DND-41 (cell line): ENCODE results near the gene PTPRC.

Experiments used
- ATAC-seq: fragments of 200-7000 bp; cut with Tn5 transposase; 3 replicates; pipeline ENCODE4 v1.9.1; 2021; ENCODE audit warnings: low read depth; ENCODE audit not compliant: insufficient read depth
- DNase-seq: peaks from one replicate; pipeline ENCODE4 v3.0.0-alpha.2; 2020
- H2AFZ ChIP-seq: 2 replicates; pipeline ENCODE4 v1.6.0; 2012; ENCODE audit warnings: low read depth, low read length
- H3K27ac ChIP-seq: 2 replicates; pipeline ENCODE4 v1.5.1; 2012; ENCODE audit warnings: low read length, inconsistent platforms
- H3K27me3 ChIP-seq: fragments of 200-600 bp; sonication (generic); 2 replicates; pipeline ENCODE4 v1.6.0; 2012; ENCODE audit warnings: low read length, mild to moderate bottlenecking, inconsistent platforms; ENCODE audit not compliant: insufficient read depth, poor library complexity
- H3K36me3 ChIP-seq: 2 replicates; pipeline ENCODE4 v1.5.1; 2012; ENCODE audit warnings: low read length, inconsistent platforms; ENCODE audit not compliant: insufficient read depth
- H3K4me1 ChIP-seq: 2 replicates; pipeline ENCODE4 v1.5.1; 2012; ENCODE audit warnings: mild to moderate bottlenecking, low read length; ENCODE audit not compliant: insufficient read depth
- H3K4me2 ChIP-seq: 2 replicates; pipeline ENCODE4 v1.6.0; 2012; ENCODE audit warnings: mild to moderate bottlenecking, moderate library complexity, low read length, inconsistent platforms; ENCODE audit not compliant: insufficient read depth
- H3K4me3 ChIP-seq, 2 experiments: fragments of 200-600 bp in 1 of 2; shearing (Covaris generic) in 1 of 2; 2 replicates each; pipeline ENCODE4 v1.5.1; 2012 to 2016; ENCODE audit warnings: inconsistent platforms in 2 of 2, low read length in 2 of 2, mild to moderate bottlenecking in 2 of 2, low read depth in 1 of 2, moderate library complexity in 1 of 2
- H3K79me2 ChIP-seq: 2 replicates; pipeline ENCODE4 v1.6.0; 2012; ENCODE audit warnings: low read length, inconsistent platforms; ENCODE audit not compliant: insufficient read depth
- H3K9ac ChIP-seq: 2 replicates; pipeline ENCODE4 v1.6.0; 2012; ENCODE audit warnings: low read depth, mild to moderate bottlenecking, inconsistent platforms, low read length, moderate library complexity
- H3K9me3 ChIP-seq: 2 replicates; pipeline ENCODE4 v1.5.1; 2012; ENCODE audit warnings: low read length, moderate library complexity, mild to moderate bottlenecking, inconsistent platforms; ENCODE audit not compliant: insufficient read depth, severe bottlenecking
- H4K20me1 ChIP-seq: 2 replicates; pipeline ENCODE4 v1.6.0; 2012; ENCODE audit warnings: low read length; ENCODE audit not compliant: insufficient read depth
- EZH2 ChIP-seq: IDR thresholded peaks from 3 replicates; pipeline ENCODE4 v1.6.1; 2012; ENCODE audit warnings: borderline replicate concordance, low read depth, mild to moderate bottlenecking, moderate library complexity, low read length, inconsistent platforms; ENCODE audit not compliant: severe bottlenecking
- TF ChIP-seq, protein P1 (sequence below): IDR thresholded peaks from 2 replicates; pipeline ENCODE4 v1.5.1; 2012; ENCODE audit warnings: borderline replicate concordance, low read length, moderate library complexity, mild to moderate bottlenecking; ENCODE audit not compliant: poor library complexity, severe bottlenecking; ENCODE audit errors: extremely low read depth

The PTPRC gene

GRCh38 chr1:198617406-198617805 lies 21.4 kb upstream of the PTPRC start:
- peaks cover 74% of the 10 kb centered on the region for H3K4me1 ChIP-seq
- no peak overlapping the region for H2AFZ ChIP-seq
- TF ChIP-seq EZH2: no peak
- TF ChIP-seq, protein P1, sequence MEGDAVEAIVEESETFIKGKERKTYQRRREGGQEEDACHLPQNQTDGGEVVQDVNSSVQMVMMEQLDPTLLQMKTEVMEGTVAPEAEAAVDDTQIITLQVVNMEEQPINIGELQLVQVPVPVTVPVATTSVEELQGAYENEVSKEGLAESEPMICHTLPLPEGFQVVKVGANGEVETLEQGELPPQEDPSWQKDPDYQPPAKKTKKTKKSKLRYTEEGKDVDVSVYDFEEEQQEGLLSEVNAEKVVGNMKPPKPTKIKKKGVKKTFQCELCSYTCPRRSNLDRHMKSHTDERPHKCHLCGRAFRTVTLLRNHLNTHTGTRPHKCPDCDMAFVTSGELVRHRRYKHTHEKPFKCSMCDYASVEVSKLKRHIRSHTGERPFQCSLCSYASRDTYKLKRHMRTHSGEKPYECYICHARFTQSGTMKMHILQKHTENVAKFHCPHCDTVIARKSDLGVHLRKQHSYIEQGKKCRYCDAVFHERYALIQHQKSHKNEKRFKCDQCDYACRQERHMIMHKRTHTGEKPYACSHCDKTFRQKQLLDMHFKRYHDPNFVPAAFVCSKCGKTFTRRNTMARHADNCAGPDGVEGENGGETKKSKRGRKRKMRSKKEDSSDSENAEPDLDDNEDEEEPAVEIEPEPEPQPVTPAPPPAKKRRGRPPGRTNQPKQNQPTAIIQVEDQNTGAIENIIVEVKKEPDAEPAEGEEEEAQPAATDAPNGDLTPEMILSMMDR: no peak
- H3K27ac ChIP-seq: no peak overlapping the region
- no peak overlapping the region for H3K4me2 ChIP-seq
- no peak overlapping the region for H3K9ac ChIP-seq
- H3K9me3 ChIP-seq: no peaks in the 10 kb centered on the region
- ATAC-seq: no peak
- H3K27me3 ChIP-seq: no peaks in the 10 kb centered on the region
- no peaks in the 10 kb centered on the region for H3K36me3 ChIP-seq
- no peak for DNase-seq
- no peaks in the 10 kb centered on the region for H4K20me1 ChIP-seq
- H3K79me2 ChIP-seq: no peaks in the 10 kb centered on the region
- no peak overlapping the region for H3K4me3 ChIP-seq

DNA sequence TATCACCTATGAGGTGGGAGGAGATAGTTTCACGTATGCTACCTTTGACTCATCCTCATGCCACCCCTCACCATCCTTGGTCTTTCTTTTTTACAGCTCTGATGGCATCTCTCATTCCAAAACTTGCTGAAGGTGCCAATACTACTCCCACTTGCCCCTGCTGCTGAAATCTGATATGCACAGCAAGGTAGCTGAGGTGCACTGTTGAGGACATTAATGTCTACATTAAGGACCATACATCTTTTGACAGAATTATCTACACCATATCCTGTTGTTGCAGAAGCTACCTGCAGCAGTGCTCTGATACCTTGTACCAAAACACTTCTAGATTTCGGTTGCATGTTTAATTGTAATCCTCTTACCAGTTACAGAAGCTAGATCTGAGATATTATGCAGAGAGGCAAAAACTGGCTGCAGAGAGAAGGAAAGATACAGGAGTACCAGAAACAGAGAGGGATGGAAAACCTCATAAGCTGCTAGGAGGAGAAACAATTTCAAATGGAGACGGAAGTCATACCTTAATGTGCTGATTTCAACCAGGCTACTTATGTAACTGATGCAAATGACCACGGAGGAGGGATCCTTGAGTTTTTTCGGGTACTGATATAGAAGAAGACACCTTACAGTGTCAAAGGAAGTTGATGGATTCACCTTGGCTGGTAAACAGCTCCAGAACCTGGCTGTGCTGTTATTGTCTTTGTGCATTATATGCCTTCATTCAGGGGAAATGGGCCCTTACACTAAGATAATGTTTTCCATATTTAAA lies 19.3 kb upstream of the PTPRC start:
- Histone ChIP-seq H3K27me3 (no peaks in the 10 kb centered on the region), H3K36me3 (no peaks in the 10 kb centered on the region), H3K4me3 (no peak overlapping the region), H3K9me3 (no peaks in the 10 kb centered on the region), H3K4me1 (peaks cover 74% of the 10 kb centered on the region), H3K4me2 (peak overlapping the region; percentile 63; the same call in 1 of the 2 replicates), H3K9ac (no peak overlapping the region), H3K27ac (peak overlapping the region; percentile 98), H2AFZ (peak overlapping the region; percentile 18; the same call in 1 of the 2 replicates), H3K79me2 (no peaks in the 10 kb centered on the region), H4K20me1 (no peaks in the 10 kb centered on the region)
- no peak for ATAC-seq
- no peak for DNase-seq
- TF ChIP-seq, protein P1: no peak
- TF ChIP-seq EZH2: no peak

DNA sequence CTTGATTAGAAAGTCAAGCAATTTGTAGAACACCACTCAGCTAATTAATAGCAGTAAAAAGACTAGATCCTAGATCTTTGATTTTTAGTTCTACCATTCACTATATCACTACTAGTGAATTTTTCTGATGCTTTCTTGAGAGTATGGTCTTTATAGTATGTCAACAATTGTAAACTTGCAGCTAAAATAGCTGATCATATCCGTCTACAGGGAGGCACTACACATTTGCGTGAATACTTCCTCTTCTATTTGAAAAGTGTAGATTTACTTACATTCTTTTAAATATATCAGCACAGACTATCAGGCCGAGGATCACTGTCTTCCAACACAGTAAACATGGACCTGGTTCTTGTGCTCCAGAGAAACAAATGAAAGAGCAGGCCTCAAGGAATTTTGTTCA lies 18.6 kb upstream of the PTPRC start:
- Histone ChIP-seq H3K9ac (peak overlapping the region; percentile 65), H3K27me3 (no peaks in the 10 kb centered on the region), H4K20me1 (no peaks in the 10 kb centered on the region), H2AFZ (peak overlapping the region; percentile 51; the same call in 1 of the 2 replicates), H3K4me1 (peaks cover 74% of the 10 kb centered on the region), H3K27ac (peak overlapping the region; percentile 98), H3K79me2 (no peaks in the 10 kb centered on the region), H3K4me3 (peak overlapping the region in 1 of 2 experiments; percentile 51; a peak in 1 of 4 replicates), H3K36me3 (no peaks in the 10 kb centered on the region), H3K4me2 (peak overlapping the region; percentile 63), H3K9me3 (no peaks in the 10 kb centered on the region)
- ATAC-seq: no peak
- TF ChIP-seq, protein P1: no peak
- no peak for TF ChIP-seq EZH2
- DNase-seq: no peak
